H1 (cell line): ENCODE measurements around the gene CDC42EP3. TPM values are rescaled to one million over a fixed set of nuclear protein-coding genes. Genes with fewer than 3 reads are reported as not detected.

ENCODE experiments used
- CTCF ChIA-PET: fragments of 300-600 bp; sonication (Branson Sonifier 250); formaldehyde crosslinking; loops from one replicate; lab custom pipeline; 2021; ENCODE audit not compliant: partially characterized antibody; lab: Charles Lee
- POLR2A ChIA-PET: fragments of 300-600 bp; sonication (Branson Sonifier 250); formaldehyde crosslinking; loops from one replicate; lab custom pipeline; 2021; ENCODE audit warnings: inconsistent platforms; ENCODE audit not compliant: partially characterized antibody; lab: Charles Lee
- DNase-seq, 2 experiments: peaks; one replicate each; pipeline versions ENCODE4 v3.0.0 to v3.0.0-alpha.2; 2010 to 2022; ENCODE audit warnings: low spot score in 2 of 2, low read depth in 1 of 2, mixed read lengths in 1 of 2
- FAIRE-seq: peaks from 2 replicates; lab custom pipeline; 2011; peaks lifted over from hg19 to GRCh38; lab: Jason Lieb, UNC
- H2AFZ ChIP-seq: 2 replicates; pipeline ENCODE4 v1.8.1; 2012; ENCODE audit warnings: low read length, inconsistent platforms
- H2AK5ac ChIP-seq: 2 replicates; pipeline ENCODE4 v1.6.1; 2013; ENCODE audit warnings: low read depth, low read length
- H2BK120ac ChIP-seq: replicated peaks from 2 replicates; pipeline ENCODE3; 2013; ENCODE audit warnings: low read depth, low read length, inconsistent platforms
- H2BK12ac ChIP-seq: 2 replicates; pipeline ENCODE4 v1.6.1; 2013; ENCODE audit warnings: low read depth, low read length
- H2BK15ac ChIP-seq: 2 replicates; pipeline ENCODE4 v1.6.1; 2013; ENCODE audit warnings: low read length
- H2BK20ac ChIP-seq: 2 replicates; pipeline ENCODE4 v1.6.1; 2013; ENCODE audit warnings: low read length
- H2BK5ac ChIP-seq: 2 replicates; pipeline ENCODE4 v1.6.1; 2013; ENCODE audit warnings: low read depth, low read length
- H3K14ac ChIP-seq: 2 replicates; pipeline ENCODE4 v1.6.1; 2013; ENCODE audit warnings: inconsistent platforms; ENCODE audit not compliant: insufficient read length
- H3K18ac ChIP-seq: 2 replicates; pipeline ENCODE4 v1.6.1; 2013; ENCODE audit warnings: low read length; ENCODE audit errors: extremely low read depth
- H3K23ac ChIP-seq: 2 replicates; pipeline ENCODE4 v1.6.1; 2013; ENCODE audit warnings: inconsistent platforms; ENCODE audit not compliant: insufficient read length
- H3K23me2 ChIP-seq: 2 replicates; pipeline ENCODE4 v1.6.1; 2013; ENCODE audit warnings: low read depth, low read length
- H3K27ac ChIP-seq: 2 replicates; pipeline ENCODE4 v1.6.1; 2011; ENCODE audit warnings: low read depth, low read length, inconsistent platforms
- H3K27me3 ChIP-seq, 4 experiments: replicated peaks in 1 of 4; 1 replicate in 1 of 4; 2 replicates in 3 of 4; pipeline versions ENCODE4 v1.6.1 to v1.8.1; 2011 to 2013; ENCODE audit warnings: low read length in 3 of 4, mild to moderate bottlenecking in 3 of 4, inconsistent platforms in 2 of 4, mixed read lengths in 2 of 4, moderate library complexity in 1 of 4; ENCODE audit not compliant: control insufficient read depth in 3 of 4, insufficient read depth in 3 of 4; ENCODE audit errors: extremely low read depth in 1 of 4
- H3K36me3 ChIP-seq, 4 experiments: 2 replicates each; pipeline versions ENCODE4 v1.6.1 to v1.8.1; 2011 to 2013; ENCODE audit warnings: mild to moderate bottlenecking in 4 of 4, low read length in 3 of 4, moderate library complexity in 2 of 4, control low read depth in 1 of 4, inconsistent platforms in 1 of 4; ENCODE audit not compliant: insufficient read depth in 4 of 4, control insufficient read depth in 2 of 4
- H3K4ac ChIP-seq: replicated peaks from 2 replicates; pipeline ENCODE3; 2013; ENCODE audit warnings: low read length, low read depth, mixed read lengths, inconsistent platforms; ENCODE audit not compliant: insufficient read length
- H3K4me1 ChIP-seq, 4 experiments: replicated peaks in 1 of 4; 1 replicate in 1 of 4; 2 replicates in 3 of 4; pipeline versions ENCODE4 v1.6.1 to v1.8.1; 2011 to 2013; ENCODE audit warnings: low read length in 3 of 4, inconsistent platforms in 2 of 4, mixed read lengths in 1 of 4; ENCODE audit not compliant: insufficient read depth in 4 of 4, control insufficient read depth in 3 of 4
- H3K4me2 ChIP-seq, 2 experiments: 2 replicates each; pipeline versions ENCODE4 v1.6.1 to v1.8.1; 2011 to 2013; ENCODE audit warnings: low read depth in 2 of 2, low read length in 2 of 2, control low read depth in 1 of 2, inconsistent platforms in 1 of 2, mild to moderate bottlenecking in 1 of 2; ENCODE audit not compliant: insufficient read depth in 1 of 2
- H3K4me3 ChIP-seq, 4 experiments: fragments of 200-600, 300-600 bp in 1 of 4; sonication (generic), shearing (Covaris generic), sonication (Bioruptor Twin) in 1 of 4; 2 replicates each; pipeline versions ENCODE4 v1.5.1 to v1.8.1; 2011 to 2016; ENCODE audit warnings: low read length in 4 of 4, low read depth in 3 of 4, control low read depth in 2 of 4, inconsistent platforms in 2 of 4, mild to moderate bottlenecking in 2 of 4, mixed read lengths in 1 of 4, moderate library complexity in 1 of 4; ENCODE audit not compliant: insufficient read depth in 2 of 4; ENCODE audit errors: extremely low read depth in 1 of 4
- H3K56ac ChIP-seq: replicated peaks from 2 replicates; pipeline ENCODE3; 2013; ENCODE audit warnings: low read depth, mild to moderate bottlenecking, mixed read lengths, low read length, inconsistent platforms; ENCODE audit not compliant: insufficient read length
- H3K79me1 ChIP-seq: 2 replicates; pipeline ENCODE4 v1.6.1; 2013; ENCODE audit warnings: low read depth, low read length, control low read depth
- H3K79me2 ChIP-seq, 2 experiments: 2 replicates each; pipeline versions ENCODE4 v1.6.1 to v1.8.1; 2012 to 2013; ENCODE audit warnings: low read length in 2 of 2, mild to moderate bottlenecking in 2 of 2, inconsistent platforms in 1 of 2; ENCODE audit not compliant: insufficient read depth in 2 of 2, control insufficient read depth in 1 of 2
- H3K9ac ChIP-seq, 4 experiments: replicated peaks in 1 of 4; 1 replicate in 1 of 4; 2 replicates in 3 of 4; pipeline versions ENCODE4 v1.6.1 to v1.8.1; 2011 to 2013; ENCODE audit warnings: low read depth in 3 of 4, low read length in 3 of 4, control low read depth in 2 of 4, mild to moderate bottlenecking in 2 of 4, moderate library complexity in 2 of 4, inconsistent platforms in 1 of 4; ENCODE audit errors: extremely low read depth in 1 of 4
- H3K9me3 ChIP-seq, 2 experiments: 2 replicates each; pipeline versions ENCODE4 v1.6.1 to v1.8.1; 2012 to 2013; ENCODE audit warnings: mild to moderate bottlenecking in 2 of 2, moderate library complexity in 2 of 2, control low read depth in 1 of 2, inconsistent platforms in 1 of 2, low read depth in 1 of 2, low read length in 1 of 2, mixed read lengths in 1 of 2; ENCODE audit not compliant: insufficient read depth in 2 of 2
- H4K20me1 ChIP-seq, 2 experiments: replicated peaks in 1 of 2; 2 replicates each; pipeline versions ENCODE3 to v1.8.1; 2011 to 2013; ENCODE audit warnings: inconsistent platforms in 2 of 2, low read length in 2 of 2, mild to moderate bottlenecking in 1 of 2; ENCODE audit not compliant: insufficient read depth in 2 of 2, control insufficient read depth in 1 of 2
- H4K5ac ChIP-seq: 2 replicates; pipeline ENCODE4 v1.6.1; 2013; ENCODE audit warnings: low read length, low read depth, mixed read lengths, inconsistent platforms; ENCODE audit not compliant: insufficient read length
- H4K8ac ChIP-seq: 2 replicates; pipeline ENCODE4 v1.8.0; 2013; ENCODE audit warnings: mild to moderate bottlenecking, moderate library complexity, low read length, inconsistent platforms; ENCODE audit not compliant: insufficient read depth; ENCODE audit errors: extremely low read depth
- H4K91ac ChIP-seq: replicated peaks from 2 replicates; pipeline ENCODE3; 2013; ENCODE audit warnings: low read length, mixed read lengths, inconsistent platforms; ENCODE audit not compliant: insufficient read length
- JUN ChIP-seq: IDR thresholded peaks from 2 replicates; pipeline ENCODE4 v1.6.1; 2011; ENCODE audit warnings: low read depth, mild to moderate bottlenecking, improper control_type of control experiment, low read length
- MAFK ChIP-seq: IDR thresholded peaks from 2 replicates; pipeline ENCODE4 v1.6.1; 2012; ENCODE audit warnings: low read depth, mild to moderate bottlenecking, improper control_type of control experiment, low read length
- RFX5 ChIP-seq: IDR thresholded peaks from 2 replicates; pipeline ENCODE4 v1.6.1; 2011; ENCODE audit warnings: low read depth, low read length, improper control_type of control experiment, borderline replicate concordance
- SIRT6 ChIP-seq: IDR thresholded peaks from one replicate; pipeline ENCODE4 v1.7.1; 2012; ENCODE audit warnings: low read length, inconsistent platforms
- SUZ12 ChIP-seq: fragments of 200-600 bp; sonication (generic); IDR thresholded peaks from 2 replicates; pipeline ENCODE4 v1.6.1; 2012; ENCODE audit warnings: mild to moderate bottlenecking, inconsistent platforms, low read length, moderate library complexity, mixed read lengths
- WGBS, 2 experiments: shearing (Covaris generic) in 1 of 2; methylation state at CpG; one replicate each; pipeline versions ENCODE4 v1.1.6 to v1.1.7; 2013 to 2015; ENCODE audit warnings: low lambda C conversion rate in 2 of 2, mixed read lengths in 2 of 2, inconsistent platforms in 1 of 2, low coverage in 1 of 2, missing lambda C conversion rate in 1 of 2; ENCODE audit not compliant: insufficient replicate concordance in 2 of 2, insufficient coverage in 1 of 2, insufficient read length in 1 of 2; ENCODE audit errors: extremely low coverage in 1 of 2, missing lambda C conversion rate in 1 of 2; 5-methylcytosine and 5-hydroxymethylcytosine counted together
- polyA plus RNA-seq, 7 experiments: library from polyadenylated mRNA; depleted of rRNA in 3 of 7; stranded (reverse) in 5 of 7; unstranded in 2 of 7; fragments of >200 nt in 5 of 7; fragments of 200-250 nt in 2 of 7; gene quantifications; 1 replicate in 5 of 7; 2 replicates in 1 of 7; 4 replicates in 1 of 7; pipeline versions ENCODE4 v1.2.1 to v1.2.3, GENCODE V29; 2011 to 2013; ENCODE audit warnings: missing spikeins in 2 of 7, mixed read lengths in 2 of 7
- total RNA-seq: library from RNA; stranded (reverse); fragmentation: NEBNext Ultra II Directional; extraction: Animal tissue kit (Norgen Biotek cat#: 25700); gene quantifications from 2 replicates; pipeline ENCODE4 v1.2.1, GENCODE V29; 2021

CDC42EP3 gene
- total and polyA plus RNA-seq, 2 of the 8 experiments (the other 6 are each of a cell fraction or from before 2014, with no cell fraction given): 18.4 to 24.7 TPM

DNA sequence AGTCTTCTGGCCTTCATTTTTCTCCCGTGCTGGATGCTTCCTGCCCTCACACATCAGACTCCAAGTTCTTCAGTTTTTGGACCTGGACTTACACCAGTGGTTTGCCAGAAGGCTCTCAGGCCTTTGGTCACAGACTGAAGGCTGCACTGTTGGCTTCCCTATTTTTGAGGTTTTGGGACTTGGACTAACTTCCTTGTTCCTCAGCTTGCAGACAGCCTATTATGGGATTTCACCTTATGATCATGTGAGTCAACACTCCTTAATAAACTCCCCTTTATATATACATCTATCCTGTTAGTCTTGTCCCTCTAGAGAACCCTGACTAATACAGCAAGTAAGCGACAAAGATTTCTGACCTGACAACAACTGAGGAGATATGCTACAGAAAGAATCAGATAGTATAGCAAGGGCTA lies 7.2 kb downstream of the CDC42EP3 start:
- H3K56ac ChIP-seq: no peak overlapping the region
- no peak overlapping the region for H4K8ac ChIP-seq
- no peak overlapping the region for H2AFZ ChIP-seq
- no peaks in the 10 kb centered on the region for H3K9me3 ChIP-seq
- DNase-seq: no peak
- no peak overlapping the region for H3K4ac ChIP-seq
- peaks cover 0 to 12% of the 10 kb centered on the region in 2 experiments for H4K20me1 ChIP-seq
- WGBS, 2 experiments: 46% methylated on average over 2 of the region's 2 CpGs; no CpG with 5 or more reads in 1 of the 2 experiments
- no peak overlapping the region for H2BK15ac ChIP-seq
- no peak overlapping the region for H4K5ac ChIP-seq
- no peak for TF ChIP-seq MAFK
- TF ChIP-seq JUN: no peak
- TF ChIP-seq RFX5: no peak
- no peak for TF ChIP-seq SIRT6
- no peak for TF ChIP-seq SUZ12
- TF ChIP-seq, all 59 proteins: peak for 0
- Histone ChIP-seq H3K36me3 (0 out of 8 replicates have a peak, but pooled peaks cover 0 to 3% (median 0%) of the 10 kb centered on the region in 4 experiments), H3K18ac (no peak overlapping the region), H3K79me2 (peaks cover 6 to 95% of the 10 kb centered on the region in 2 experiments), H3K4me1 (peaks cover 0 to 2% (median under 1%) of the 10 kb centered on the region in 4 experiments; a peak in 3 of 7 replicates), H3K4me2 (no peak overlapping the region), H3K27me3 (no peaks in the 10 kb centered on the region), H2AK5ac (no peak overlapping the region), H2BK5ac (no peak overlapping the region), H3K9ac (no peak overlapping the region), H2BK120ac (no peak overlapping the region), H4K91ac (no peak overlapping the region), H3K4me3 (no peak overlapping the region), H3K79me1 (no peaks in the 10 kb centered on the region; the same call in 1 of the 2 replicates), H2BK12ac (no peak overlapping the region), H3K27ac (no peak overlapping the region), H3K14ac (no peak overlapping the region), H3K23me2 (no peaks in the 10 kb centered on the region), H3K23ac (no peak overlapping the region), H2BK20ac (no peak overlapping the region)
- ChIA-PET CTCF (interaction anchor here (0.6 kb wide), 1 partner anchor 213 kb away, joined by 3 read pairs; no protein-coding TSS in a partner anchor), POLR2A (interaction anchor here (1.5 to 2.2 kb wide), 2 partner anchors 10 to 254 kb away, joined by 3 to 7 read pairs; no protein-coding TSS in a partner anchor)
- no peak for FAIRE-seq
